GM04504 (cell line): ENCODE results near the gene PDE6B.
"Not testable (repeated sequence)": the region's sequence is repeated elsewhere in the genome, so short reads cannot be mapped to it uniquely, and the experiment has no call there.

Experiments
- DNase-seq: peaks from one replicate; pipeline ENCODE4 v3.0.0-alpha.2; 2012; ENCODE audit warnings: low read depth

PDE6B gene

GRCh38 chr4:635851-636627 lies 10.7 kb downstream of the PDE6B start:
- no peak for DNase-seq

DNA sequence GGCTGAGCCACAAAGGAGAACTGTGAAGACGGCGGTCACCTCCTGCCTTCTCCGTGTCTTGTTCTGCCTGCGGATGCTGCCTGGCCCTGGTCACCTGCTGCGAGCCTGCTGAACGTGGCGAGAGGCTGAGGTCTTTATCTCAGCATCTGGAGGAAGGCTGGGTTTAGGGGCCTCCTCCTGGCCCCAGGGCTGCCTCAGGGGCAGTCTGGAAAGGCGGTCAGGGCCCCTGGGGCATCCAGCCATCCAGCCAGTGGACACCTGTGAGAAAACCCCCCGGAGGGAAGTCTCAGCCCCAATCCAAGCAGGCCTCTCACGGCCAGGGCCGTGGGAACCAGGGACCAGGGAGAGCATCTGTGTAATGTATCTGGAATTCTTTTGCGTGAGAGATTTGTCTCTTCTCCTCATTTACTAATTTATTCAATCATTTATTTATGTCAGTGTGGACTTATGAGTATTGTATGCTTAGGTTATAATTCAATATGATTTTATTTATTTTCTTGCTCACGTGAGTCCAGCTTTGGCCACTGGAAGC lies 11.3 kb downstream of the PDE6B start:
- no peak for DNase-seq

GRCh38 chr4:637536-638280 lies 12.3 kb downstream of the PDE6B start:
- no peak for DNase-seq

- DNase-seq, result not testable (repeated sequence)
These were observed 17.0 kb downstream of the PDE6B start for GRCh38 chr4:642366-642765.

DNA sequence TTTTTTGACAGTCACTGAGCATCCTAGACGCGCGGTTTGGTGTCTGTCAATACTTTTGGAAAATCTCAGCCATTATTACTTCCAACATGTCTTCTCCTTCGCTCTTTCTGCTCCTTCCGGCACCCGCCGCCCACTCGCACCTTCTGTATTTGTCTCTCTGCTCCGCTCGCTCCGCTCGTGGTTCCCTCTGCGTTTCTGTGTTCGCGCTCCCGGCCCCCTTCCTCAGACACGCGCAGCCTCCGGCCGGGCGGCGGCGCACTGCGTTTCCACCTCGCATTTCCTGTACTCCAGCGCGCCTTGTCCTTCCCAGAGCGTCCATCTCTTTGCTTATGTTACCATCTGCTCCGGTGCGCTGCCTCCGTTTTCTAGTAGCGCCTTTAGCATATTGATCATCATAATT lies 21.1 kb downstream of the PDE6B start:
- no peak for DNase-seq

DNA sequence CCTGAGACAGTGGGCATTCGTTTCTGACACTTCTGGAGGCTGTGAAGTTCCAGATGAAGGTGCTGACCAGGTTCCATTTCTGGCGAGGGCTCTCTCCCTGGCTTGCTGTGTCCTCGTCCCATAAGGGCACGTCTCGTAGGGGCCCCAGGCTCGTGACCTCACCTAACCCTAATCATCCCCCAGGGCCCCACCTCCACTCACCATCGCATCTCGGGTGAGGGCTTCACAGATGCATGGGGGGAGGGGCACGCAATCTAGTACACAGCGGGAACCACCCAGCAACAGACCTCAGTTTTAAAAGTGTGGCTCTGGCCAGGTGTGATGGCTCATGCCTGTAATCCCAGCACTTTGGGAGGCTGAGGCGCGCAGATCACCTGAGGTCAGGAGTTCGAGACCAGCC lies 22.1 kb downstream of the PDE6B start:
- no peak for DNase-seq

DNA sequence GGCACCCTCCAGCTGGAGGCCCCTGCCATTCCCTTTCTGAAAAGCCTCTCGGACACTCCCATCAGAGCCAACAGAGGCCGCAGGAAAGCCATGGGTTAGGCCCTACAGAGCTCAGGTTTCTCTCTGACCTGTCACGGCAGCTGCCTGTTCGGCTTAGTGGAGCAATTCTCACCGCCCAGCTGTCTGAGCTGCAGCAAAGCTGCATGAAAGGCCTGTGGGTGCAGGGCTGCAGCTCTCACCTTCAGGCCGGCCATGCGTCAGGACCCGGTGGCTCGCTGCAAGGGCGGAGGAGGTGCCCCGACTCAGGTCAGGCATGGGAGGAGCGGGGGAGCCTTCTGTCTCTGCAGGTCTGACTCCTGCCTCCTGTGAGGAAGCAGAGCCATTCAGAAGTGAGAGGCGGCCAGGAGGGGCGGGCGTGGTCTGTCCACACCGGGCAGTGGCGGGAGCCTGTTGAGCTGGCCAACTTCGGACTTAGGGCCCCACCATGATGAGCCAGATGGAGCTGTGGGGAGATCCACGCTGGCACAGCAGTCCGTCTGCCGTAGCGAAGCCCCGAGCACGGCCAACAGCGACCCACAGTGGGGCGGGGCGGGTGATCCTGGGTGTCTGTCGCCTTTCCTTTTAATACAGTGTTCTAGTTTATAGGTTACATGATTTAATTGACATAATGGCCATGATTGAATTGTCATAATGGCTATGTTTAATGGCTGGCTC lies 23.4 kb downstream of the PDE6B start:
- DNase-seq, result no peak

GRCh38 chr4:649293-649625 lies 23.9 kb downstream of the PDE6B start:
- no peak for DNase-seq

DNA sequence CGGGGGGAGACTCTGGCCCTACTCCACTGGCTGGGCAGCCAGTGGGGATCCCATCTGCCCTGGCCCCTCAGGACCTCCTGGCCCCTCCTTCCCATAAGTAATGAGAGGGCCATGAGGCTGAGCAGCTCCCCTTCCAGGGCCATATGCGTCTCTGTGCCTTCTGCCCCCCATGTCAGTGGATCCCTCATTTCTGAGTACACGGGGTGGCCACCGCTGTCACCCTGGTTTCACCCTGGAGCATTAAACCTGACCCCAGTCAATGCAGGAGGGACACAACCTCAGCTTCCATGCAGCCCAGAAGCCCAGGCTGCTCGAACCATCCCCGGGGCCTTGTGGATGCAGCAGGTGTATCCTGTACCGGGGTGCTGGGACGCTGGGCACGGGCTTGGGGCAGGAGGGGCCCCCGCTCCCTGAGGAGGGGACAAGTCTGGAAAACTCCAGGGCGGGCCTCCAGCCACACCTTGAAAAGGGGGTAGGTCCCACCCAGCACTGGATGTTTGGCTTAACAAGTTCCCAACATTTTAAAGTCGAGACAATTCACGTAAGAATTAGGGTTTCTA lies 24.5 kb downstream of the PDE6B start:
- no peak for DNase-seq

GRCh38 chr4:650461-650860 lies 25.1 kb downstream of the PDE6B start:
- DNase-seq, result no peak

DNA sequence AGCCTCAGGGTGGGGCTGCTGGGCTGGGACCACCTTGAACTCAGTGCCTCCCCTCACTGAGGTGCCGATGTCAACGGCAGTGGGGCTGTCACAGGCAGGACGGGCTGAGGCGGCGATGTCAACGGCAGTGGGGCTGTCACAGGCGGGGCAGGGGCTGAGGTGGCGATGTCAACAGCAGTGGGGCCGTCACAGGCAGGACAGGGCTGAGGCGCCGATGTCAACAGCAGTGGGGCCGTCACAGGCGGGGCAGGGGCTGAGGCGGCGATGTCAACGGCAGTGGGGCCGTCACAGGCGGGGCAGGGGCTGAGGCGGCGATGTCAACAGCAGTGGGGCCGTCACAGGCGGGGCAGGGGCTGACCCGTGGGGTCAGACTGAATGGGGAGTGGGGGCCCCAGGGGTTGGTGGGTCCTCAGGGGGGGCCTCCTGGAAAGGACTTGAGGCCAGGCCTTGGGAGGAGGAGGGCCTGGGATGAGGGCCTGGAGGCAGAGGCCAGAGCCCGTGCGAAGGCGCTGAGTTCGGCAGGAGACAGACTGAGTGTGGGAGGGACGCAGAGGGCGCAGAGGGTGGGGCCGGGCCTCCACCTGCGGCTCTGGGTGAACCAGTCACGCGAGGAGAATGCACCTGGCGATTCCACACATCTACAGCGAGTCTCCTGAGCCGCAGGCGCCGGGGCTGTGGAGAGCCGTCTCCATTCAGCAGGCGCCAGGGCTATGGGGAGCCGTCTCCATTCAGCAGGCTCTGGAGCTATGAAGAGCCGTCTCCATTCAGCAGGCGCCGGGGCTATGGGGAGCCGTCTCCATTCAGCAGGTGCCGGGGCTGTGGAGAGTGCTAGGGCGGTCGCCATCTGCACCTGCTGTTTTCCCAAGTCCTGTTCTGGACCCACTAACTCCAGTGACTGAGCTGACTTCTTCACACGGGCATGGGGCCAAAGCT lies 25.8 kb downstream of the PDE6B start:
- DNase-seq, result no peak

- DNase-seq, result no peak
These were observed 26.7 kb downstream of the PDE6B start for GRCh38 chr4:651884-652642.

- DNase-seq, result no peak
These were observed 27.9 kb downstream of the PDE6B start for GRCh38 chr4:653080-653821.

DNA sequence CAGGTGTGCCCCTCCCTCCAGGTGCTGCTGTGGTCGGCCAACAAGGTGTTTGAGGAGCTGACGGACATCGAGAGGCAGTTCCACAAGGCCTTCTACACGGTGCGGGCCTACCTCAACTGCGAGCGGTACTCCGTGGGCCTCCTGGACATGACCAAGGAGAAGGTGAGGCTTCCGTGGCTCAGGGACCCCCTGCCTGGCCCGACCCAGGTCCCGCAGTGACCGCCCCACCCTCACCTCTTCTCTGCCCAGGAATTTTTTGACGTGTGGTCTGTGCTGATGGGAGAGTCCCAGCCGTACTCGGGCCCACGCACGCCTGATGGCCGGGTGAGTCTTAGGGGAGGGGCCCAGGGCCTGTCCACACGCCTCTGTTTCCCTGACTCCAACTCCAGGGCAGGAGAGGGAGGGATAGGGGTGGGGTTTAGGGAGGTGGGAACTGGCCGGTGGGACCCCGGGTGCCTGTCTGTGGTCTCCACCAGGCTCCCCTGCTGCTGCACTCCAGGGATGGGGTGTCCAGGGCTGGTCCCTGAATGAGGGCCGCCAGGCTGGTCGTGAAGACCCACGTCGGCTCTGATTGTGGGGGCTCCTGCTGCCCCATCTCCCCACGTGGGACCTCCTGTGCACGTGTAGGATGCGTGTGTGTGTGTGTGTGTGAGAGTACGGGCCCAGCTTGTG lies 28.6 kb downstream of the PDE6B start:
- no peak for DNase-seq

DNA sequence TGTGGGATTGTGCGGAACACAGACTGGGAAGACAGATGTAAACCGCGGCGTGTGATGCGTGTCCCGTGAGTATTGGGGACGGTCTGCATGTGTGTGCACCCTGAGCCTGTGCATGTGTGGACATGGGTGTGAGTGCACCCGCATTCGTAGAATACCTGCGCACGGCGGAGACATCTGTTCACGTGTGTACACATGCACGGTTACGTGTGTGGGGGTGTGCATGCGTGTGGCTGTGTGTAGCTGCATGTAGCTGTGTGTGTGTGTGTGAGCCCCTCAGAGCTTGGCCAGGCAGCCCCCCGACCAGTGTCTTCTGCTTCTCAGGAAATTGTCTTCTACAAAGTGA lies 29.1 kb downstream of the PDE6B start:
- DNase-seq, result no peak

DNA sequence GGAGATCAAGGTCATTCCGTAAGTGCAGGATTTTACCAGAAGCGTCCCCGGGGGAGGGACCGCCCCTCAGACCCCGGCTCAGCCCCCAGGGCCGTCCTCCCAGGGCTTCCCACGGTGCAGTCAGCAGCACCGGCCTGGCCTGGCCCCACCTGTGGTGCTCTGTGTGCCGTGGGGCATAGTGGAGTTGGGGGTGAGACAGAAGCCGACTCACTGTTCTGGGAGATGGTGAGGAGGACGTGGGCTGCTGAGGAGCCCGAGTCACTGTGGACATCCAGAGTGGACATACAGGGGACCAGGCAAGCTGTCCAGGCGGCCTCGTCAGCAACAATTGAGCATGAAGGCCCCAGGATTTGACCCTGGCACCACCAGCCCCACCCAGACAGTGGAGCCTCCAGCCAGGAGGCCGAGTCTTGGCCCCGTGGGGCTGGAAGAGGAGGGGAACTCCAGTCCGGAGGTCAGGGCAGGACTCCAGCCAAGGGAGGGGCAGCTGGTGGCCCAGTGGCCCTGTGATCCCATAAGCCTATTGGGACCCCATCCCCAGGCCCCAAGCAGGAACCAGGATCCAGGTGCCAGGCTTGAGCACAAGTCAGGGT lies 29.6 kb downstream of the PDE6B start:
- no peak for DNase-seq

DNA sequence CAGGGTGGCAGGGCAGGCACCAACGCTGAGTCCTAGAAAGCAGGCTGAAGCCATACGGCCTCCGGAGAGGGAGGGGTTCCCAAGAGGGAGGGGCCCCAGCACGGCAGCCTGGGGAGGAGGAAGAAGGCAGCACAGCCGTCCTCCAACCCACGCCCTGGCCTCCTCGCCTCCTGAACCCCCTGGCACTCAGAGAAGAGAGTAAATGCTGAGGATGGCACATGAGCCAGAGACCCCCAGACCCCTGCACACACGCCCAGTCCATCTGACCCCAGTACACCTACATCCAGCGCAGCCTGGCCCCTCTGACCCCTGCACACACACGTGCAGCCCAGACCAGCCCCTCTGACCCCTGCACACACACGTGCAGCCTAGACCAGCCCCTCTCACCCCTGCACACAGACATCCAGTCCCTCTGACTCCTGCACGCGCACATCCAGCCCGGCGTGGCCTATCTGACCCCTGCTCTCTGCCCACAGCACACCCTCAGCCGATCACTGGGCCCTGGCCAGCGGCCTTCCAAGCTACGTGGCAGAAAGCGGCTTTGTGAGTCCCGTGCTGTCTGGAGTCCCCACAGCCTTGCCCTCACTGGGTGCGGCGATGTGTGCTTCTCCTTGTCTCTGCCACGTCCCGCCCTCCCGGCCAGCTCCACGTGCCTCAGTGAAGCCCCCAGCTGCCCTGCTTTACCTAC lies 30.2 kb downstream of the PDE6B start:
- DNase-seq, result no peak
